Parathyroid adenoma (tissue), 2 donors: ENCODE data around the gene SERPINE3.

ENCODE experiments used
- H2AFZ ChIP-seq: fragments of 300-600 bp; sonication (generic); one replicate; pipeline ENCODE4 v1.7.0; 2017; ENCODE audit warnings: antibody characterized with exemption, mild to moderate bottlenecking
- H3K27ac ChIP-seq: fragments of 300-600 bp; sonication (generic); one replicate; pipeline ENCODE4 v1.7.0; 2017
- H3K27me3 ChIP-seq: fragments of 300-600 bp; sonication (generic); one replicate; pipeline ENCODE4 v1.7.0; 2017; ENCODE audit warnings: low read length; ENCODE audit not compliant: control insufficient read depth, insufficient read depth
- H3K36me3 ChIP-seq: fragments of 300-600 bp; sonication (generic); one replicate; pipeline ENCODE4 v1.7.0; 2017; ENCODE audit warnings: low read length; ENCODE audit not compliant: control insufficient read depth, insufficient read depth
- H3K4me1 ChIP-seq: fragments of 300-600 bp; sonication (generic); one replicate; pipeline ENCODE4 v1.7.0; 2017; ENCODE audit warnings: control low read depth
- H3K4me2 ChIP-seq: fragments of 300-600 bp; sonication (generic); one replicate; pipeline ENCODE4 v1.7.0; 2017; ENCODE audit warnings: low read length
- H3K4me3 ChIP-seq: fragments of 300-600 bp; sonication (generic); one replicate; pipeline ENCODE4 v1.7.0; 2017; ENCODE audit warnings: low read depth, low read length
- H3K79me2 ChIP-seq: fragments of 300-600 bp; sonication (generic); one replicate; pipeline ENCODE4 v1.7.0; 2017; ENCODE audit warnings: control low read depth
- H3K9ac ChIP-seq: fragments of 300-600 bp; sonication (generic); one replicate; pipeline ENCODE4 v1.7.0; 2017; ENCODE audit warnings: mild to moderate bottlenecking
- H3K9me3 ChIP-seq: fragments of 300-600 bp; sonication (generic); one replicate; pipeline ENCODE4 v1.7.0; 2017; ENCODE audit warnings: low read length; ENCODE audit not compliant: control insufficient read depth
- CTCF ChIP-seq: fragments of 300-600 bp; sonication (generic); IDR thresholded peaks from one replicate; pipeline ENCODE4 v1.7.0; 2017; ENCODE audit warnings: antibody characterized with exemption, mild to moderate bottlenecking
- donor health status: primary hyperparathyroidism.

The SERPINE3 gene

GRCh38 chr13:51355217-51355616 is 15.7 kb downstream of the SERPINE3 start:
- H2AFZ ChIP-seq = no peak overlapping the region
- H3K4me1 ChIP-seq = no peaks in the 10 kb centered on the region
- no peaks in the 10 kb centered on the region for H3K79me2 ChIP-seq
- no peak overlapping the region for H3K4me3 ChIP-seq
- no peak overlapping the region for H3K4me2 ChIP-seq
- H3K9ac ChIP-seq = no peak overlapping the region
- H3K9me3 ChIP-seq = no peaks in the 10 kb centered on the region
- no peak for TF ChIP-seq CTCF
- no peaks in the 10 kb centered on the region for H3K27me3 ChIP-seq
- H3K27ac ChIP-seq = no peak overlapping the region
- no peaks in the 10 kb centered on the region for H3K36me3 ChIP-seq

- Histone ChIP-seq H3K4me1 (no peaks in the 10 kb centered on the region), H3K9me3 (no peaks in the 10 kb centered on the region), H3K27me3 (no peaks in the 10 kb centered on the region), H3K36me3 (no peaks in the 10 kb centered on the region), H3K79me2 (no peaks in the 10 kb centered on the region), H3K9ac (no peak overlapping the region), H3K4me2 (no peak overlapping the region), H2AFZ (no peak overlapping the region), H3K4me3 (no peak overlapping the region), H3K27ac (no peak overlapping the region)
- no peak for TF ChIP-seq CTCF
These were observed 18.6 kb downstream of the SERPINE3 start for GRCh38 chr13:51357928-51358595.

- H3K27ac ChIP-seq = no peak overlapping the region
- no peak overlapping the region for H3K9ac ChIP-seq
- H3K4me2 ChIP-seq = no peak overlapping the region
- no peaks in the 10 kb centered on the region for H3K79me2 ChIP-seq
- TF ChIP-seq CTCF = no peak
- no peaks in the 10 kb centered on the region for H3K36me3 ChIP-seq
- H3K27me3 ChIP-seq = no peaks in the 10 kb centered on the region
- no peaks in the 10 kb centered on the region for H3K9me3 ChIP-seq
- H2AFZ ChIP-seq = no peak overlapping the region
- H3K4me1 ChIP-seq = no peaks in the 10 kb centered on the region
- H3K4me3 ChIP-seq = no peak overlapping the region
These were observed 19.9 kb downstream of the SERPINE3 start for GRCh38 chr13:51359352-51359751.

GRCh38 chr13:51360489-51360888 is 21.0 kb downstream of the SERPINE3 start:
- Histone ChIP-seq H2AFZ (no peak overlapping the region), H3K9ac (no peak overlapping the region), H3K27ac (no peak overlapping the region), H3K9me3 (no peaks in the 10 kb centered on the region), H3K27me3 (no peaks in the 10 kb centered on the region), H3K36me3 (no peaks in the 10 kb centered on the region), H3K4me3 (no peak overlapping the region), H3K79me2 (no peaks in the 10 kb centered on the region), H3K4me1 (no peaks in the 10 kb centered on the region), H3K4me2 (no peak overlapping the region)
- TF ChIP-seq CTCF = no peak

- Histone ChIP-seq H3K36me3 (no peaks in the 10 kb centered on the region), H3K27me3 (no peaks in the 10 kb centered on the region), H3K79me2 (no peaks in the 10 kb centered on the region), H3K9me3 (no peaks in the 10 kb centered on the region), H3K4me2 (no peak overlapping the region), H3K27ac (no peak overlapping the region), H3K4me1 (no peaks in the 10 kb centered on the region), H3K4me3 (no peak overlapping the region), H3K9ac (no peak overlapping the region), H2AFZ (no peak overlapping the region)
- no peak for TF ChIP-seq CTCF
These were observed 21.6 kb downstream of the SERPINE3 start for GRCh38 chr13:51361106-51361505.
